Gastrocnemius medialis (tissue), 4 donors: ENCODE measurements around the gene SPTBN2. TPM values are rescaled to one million over a fixed set of nuclear protein-coding genes. Genes with fewer than 3 reads are reported as not detected.

Experiments
- ATAC-seq, 2 donors: fragments of 150-250 bp; one replicate each; pipeline ENCODE4 v1.9.1; 2016
- DNase-seq, 2 donors: peaks; one replicate each; pipeline ENCODE4 v3.0.0-alpha.2; 2019
- H3K27ac ChIP-seq, 4 donors: fragments of 200-600 bp; sonication (generic); 1 replicate in 1 of 4; 2 replicates in 3 of 4; pipeline ENCODE4 v1.5.1; 2016 to 2018; ENCODE audit warnings: mild to moderate bottlenecking in 2 of 4, moderate library complexity in 1 of 4
- H3K27me3 ChIP-seq, 3 donors: fragments of 200-600 bp; sonication (generic) in 2 of 3; 1 replicate in 1 of 3; 2 replicates in 2 of 3; pipeline versions ENCODE4 v1.5.1 to v1.6.0; 2016 to 2019; ENCODE audit warnings: mild to moderate bottlenecking in 1 of 3, moderate library complexity in 1 of 3
- H3K36me3 ChIP-seq, 2 donors: fragments of 200-600 bp; sonication (generic) in 1 of 2; one replicate each; pipeline ENCODE4 v1.5.1; 2017 to 2018
- H3K4me1 ChIP-seq, 2 donors: fragments of 200-600 bp; sonication (generic) in 1 of 2; one replicate each; pipeline ENCODE4 v1.5.1; 2016 to 2017; ENCODE audit warnings: mild to moderate bottlenecking in 2 of 2
- H3K4me3 ChIP-seq, 4 donors: fragments of 200-600 bp; sonication (generic) in 3 of 4; 1 replicate in 1 of 4; 2 replicates in 3 of 4; pipeline ENCODE4 v1.5.1; 2016 to 2019; ENCODE audit warnings: mild to moderate bottlenecking in 2 of 4
- H3K9me3 ChIP-seq, 3 donors: fragments of 200-600 bp; sonication (generic) in 2 of 3; 1 replicate in 1 of 3; 2 replicates in 2 of 3; pipeline ENCODE4 v1.5.1; 2016 to 2019
- POLR2A ChIP-seq, 2 donors: fragments of 450-650 bp; IDR thresholded peaks; one replicate each; pipeline ENCODE4 v1.6.1; 2017; ENCODE audit warnings: antibody characterized with exemption in 2 of 2, mild to moderate bottlenecking in 2 of 2, moderate library complexity in 2 of 2
- in situ Hi-C, 4 donors: fragments of 200-750 bp; cut with MboI; loops; one replicate each; pipeline versions ENCODE4 v1.15.0 to v1.8.0; 2017; ENCODE audit warnings: low sequenced_read_pairs in 4 of 4
- intact Hi-C: fragments of 100-400 bp; cut with DNase I; formaldehyde crosslinking; loops from one replicate; pipeline ENCODE4 v1.15.1; 2023; ENCODE audit warnings: low total_unique reads
- total RNA-seq, 4 donors: library from RNA; depleted of rRNA; stranded (reverse); fragments of >200 nt; gene quantifications; one replicate each; pipeline versions ENCODE4 v1.1.0 to v1.2.3, GENCODE V29; 2016
- TF ChIP-seq, protein P1 (sequence below), 5 experiments: fragments of 450-650 bp in 3 of 5; fragments of 200-600 bp in 2 of 5; sonication (generic) in 2 of 5; IDR thresholded peaks in 4 of 5; conservative IDR thresholded peaks in 1 of 5; 1 replicate in 4 of 5; 2 replicates in 1 of 5; pipeline ENCODE4 v1.5.1; 2016 to 2019; ENCODE audit warnings: antibody characterized with exemption in 5 of 5, mild to moderate bottlenecking in 3 of 5, moderate library complexity in 3 of 5

The SPTBN2 gene
- total RNA-seq, 4 donors from 2014 or later, result 0.40 to 1.5 (median 1.0) TPM

DNA sequence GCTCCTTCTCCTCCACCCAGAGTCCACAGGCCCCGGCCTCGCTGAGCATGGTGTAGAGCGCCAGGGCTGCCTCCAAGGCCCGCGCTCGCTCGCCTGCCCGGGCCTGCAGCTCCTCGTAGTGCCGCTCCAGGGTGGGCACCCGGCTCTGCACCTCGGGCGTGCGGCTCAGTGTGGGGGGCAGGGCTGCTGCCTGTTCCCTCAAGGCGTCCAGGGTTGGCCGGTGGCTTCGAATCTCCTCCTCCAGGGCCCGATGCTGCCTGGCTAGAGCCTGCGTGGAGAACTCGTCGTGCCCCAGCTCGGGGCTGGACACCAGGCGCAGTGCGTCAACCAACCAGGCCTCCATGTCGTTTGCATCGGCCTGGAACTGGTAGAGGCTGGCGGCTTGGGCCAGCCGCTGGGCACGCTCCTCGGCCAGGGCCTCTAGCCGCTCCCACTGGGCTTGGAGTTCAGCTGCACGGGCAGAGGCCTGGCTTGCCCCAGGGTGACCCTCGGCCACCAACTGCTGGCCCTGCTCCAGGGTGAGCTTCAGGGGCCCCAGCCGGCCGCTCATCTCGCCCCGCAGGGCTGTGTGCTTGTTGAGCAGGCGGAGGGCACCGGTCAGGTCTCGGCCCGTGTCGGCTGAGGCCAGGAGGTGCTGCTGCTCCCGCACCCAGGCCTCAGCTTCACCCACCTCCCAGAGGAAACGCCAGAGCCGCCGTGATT lies 24.2 kb downstream of the SPTBN2 start:
- no peak for ATAC-seq
- TF ChIP-seq POLR2A (IDR thresholded peaks at IDR 0.05), result no peak
- TF ChIP-seq, protein P1, sequence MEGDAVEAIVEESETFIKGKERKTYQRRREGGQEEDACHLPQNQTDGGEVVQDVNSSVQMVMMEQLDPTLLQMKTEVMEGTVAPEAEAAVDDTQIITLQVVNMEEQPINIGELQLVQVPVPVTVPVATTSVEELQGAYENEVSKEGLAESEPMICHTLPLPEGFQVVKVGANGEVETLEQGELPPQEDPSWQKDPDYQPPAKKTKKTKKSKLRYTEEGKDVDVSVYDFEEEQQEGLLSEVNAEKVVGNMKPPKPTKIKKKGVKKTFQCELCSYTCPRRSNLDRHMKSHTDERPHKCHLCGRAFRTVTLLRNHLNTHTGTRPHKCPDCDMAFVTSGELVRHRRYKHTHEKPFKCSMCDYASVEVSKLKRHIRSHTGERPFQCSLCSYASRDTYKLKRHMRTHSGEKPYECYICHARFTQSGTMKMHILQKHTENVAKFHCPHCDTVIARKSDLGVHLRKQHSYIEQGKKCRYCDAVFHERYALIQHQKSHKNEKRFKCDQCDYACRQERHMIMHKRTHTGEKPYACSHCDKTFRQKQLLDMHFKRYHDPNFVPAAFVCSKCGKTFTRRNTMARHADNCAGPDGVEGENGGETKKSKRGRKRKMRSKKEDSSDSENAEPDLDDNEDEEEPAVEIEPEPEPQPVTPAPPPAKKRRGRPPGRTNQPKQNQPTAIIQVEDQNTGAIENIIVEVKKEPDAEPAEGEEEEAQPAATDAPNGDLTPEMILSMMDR (IDR thresholded peaks at IDR 0.05 in 4 of 5, conservative IDR thresholded peaks at IDR 0.05 in 1 of 5), result no peak
- no peaks in the 10 kb centered on the region for H3K27me3 ChIP-seq
- no peak overlapping the region for H3K4me3 ChIP-seq
- no peak overlapping the region for H3K27ac ChIP-seq
- H3K9me3 ChIP-seq, result no peaks in the 10 kb centered on the region
- DNase-seq, result no peak
- in situ Hi-C loops (no loop called here), intact Hi-C loops (no loop called here)
- H3K4me1 ChIP-seq, result no peaks in the 10 kb centered on the region
- H3K36me3 ChIP-seq, result no peaks in the 10 kb centered on the region

DNA sequence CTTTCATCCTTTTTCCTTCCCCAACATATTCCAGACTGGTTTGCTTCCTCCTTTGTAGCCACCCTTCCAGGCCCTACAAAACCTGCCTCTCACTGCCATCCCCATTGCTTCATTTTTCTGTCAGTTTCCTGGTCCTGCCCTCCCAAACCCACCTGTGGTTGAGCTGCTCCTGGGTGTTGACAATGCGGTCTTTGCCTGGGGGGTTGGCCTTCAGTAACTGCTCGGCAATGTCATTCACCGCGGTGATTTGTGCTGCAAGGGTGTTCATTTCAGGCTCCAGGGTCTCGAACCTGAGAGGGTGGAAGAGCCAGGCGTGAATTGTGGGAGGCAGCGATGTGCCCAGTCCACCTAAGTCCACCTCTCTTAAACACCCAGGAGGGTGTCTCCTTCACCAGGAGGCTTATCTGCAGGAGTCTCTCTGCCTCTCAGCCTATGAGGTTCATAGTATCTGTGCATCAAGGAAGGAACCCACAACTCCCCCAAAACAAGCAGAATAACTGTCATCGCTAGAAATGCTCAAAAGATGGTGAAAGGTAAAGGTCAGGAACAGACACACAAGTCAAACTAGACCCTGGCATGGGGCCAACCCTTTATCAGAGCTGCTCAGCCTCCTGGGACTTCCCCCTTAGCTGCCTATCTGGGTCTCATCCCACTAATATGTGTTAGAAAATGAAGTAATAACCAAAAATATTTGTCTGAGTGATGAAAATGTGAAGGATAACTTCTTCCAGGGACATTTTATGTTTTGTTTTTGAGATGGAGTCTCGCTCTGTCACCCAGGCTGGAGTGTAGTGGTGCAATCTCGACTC lies 27.4 kb downstream of the SPTBN2 start:
- Histone ChIP-seq H3K4me3 (no peak overlapping the region), H3K27me3 (no peaks in the 10 kb centered on the region), H3K36me3 (no peaks in the 10 kb centered on the region), H3K27ac (no peak overlapping the region), H3K4me1 (no peaks in the 10 kb centered on the region), H3K9me3 (no peaks in the 10 kb centered on the region)
- in situ Hi-C loops, result no loop called here
- TF ChIP-seq, protein P1 (IDR thresholded peaks at IDR 0.05 in 4 of 5, conservative IDR thresholded peaks at IDR 0.05 in 1 of 5), result no peak
- no peak for TF ChIP-seq POLR2A (IDR thresholded peaks at IDR 0.05)
- no peak for DNase-seq
- ATAC-seq, result no peak
- intact Hi-C loops, result no loop called here

DNA sequence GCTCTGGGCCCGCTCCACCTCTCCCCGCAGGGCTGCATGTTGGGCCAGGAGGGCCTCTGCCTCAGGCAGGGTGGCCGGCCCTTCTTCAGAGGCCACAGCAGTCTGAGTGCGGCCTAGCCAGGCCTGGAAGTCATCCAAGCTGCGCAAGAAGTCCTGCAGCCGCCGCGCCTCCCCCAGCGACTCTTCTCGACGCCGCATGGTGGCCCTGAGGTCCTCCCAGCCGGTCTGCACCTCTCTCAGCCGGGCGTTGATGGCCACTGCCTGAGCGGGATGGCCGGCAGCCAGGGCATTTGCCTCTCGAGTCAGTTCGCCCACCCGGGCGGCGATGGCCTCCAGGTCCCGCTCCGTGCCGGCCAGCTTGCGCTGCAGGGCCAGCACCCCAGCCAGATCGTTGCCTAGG lies 28.3 kb downstream of the SPTBN2 start:
- ATAC-seq (no peak), DNase-seq (no peak)
- H3K9me3 ChIP-seq, result no peaks in the 10 kb centered on the region
- intact Hi-C loops (no loop called here), in situ Hi-C loops (no loop called here)
- H3K4me1 ChIP-seq, result no peaks in the 10 kb centered on the region
- no peaks in the 10 kb centered on the region for H3K36me3 ChIP-seq
- no peak overlapping the region for H3K27ac ChIP-seq
- TF ChIP-seq, protein P1 (IDR thresholded peaks at IDR 0.05 in 4 of 5, conservative IDR thresholded peaks at IDR 0.05 in 1 of 5), result no peak
- no peak for TF ChIP-seq POLR2A (IDR thresholded peaks at IDR 0.05)
- no peaks in the 10 kb centered on the region for H3K27me3 ChIP-seq
- no peak overlapping the region for H3K4me3 ChIP-seq

DNA sequence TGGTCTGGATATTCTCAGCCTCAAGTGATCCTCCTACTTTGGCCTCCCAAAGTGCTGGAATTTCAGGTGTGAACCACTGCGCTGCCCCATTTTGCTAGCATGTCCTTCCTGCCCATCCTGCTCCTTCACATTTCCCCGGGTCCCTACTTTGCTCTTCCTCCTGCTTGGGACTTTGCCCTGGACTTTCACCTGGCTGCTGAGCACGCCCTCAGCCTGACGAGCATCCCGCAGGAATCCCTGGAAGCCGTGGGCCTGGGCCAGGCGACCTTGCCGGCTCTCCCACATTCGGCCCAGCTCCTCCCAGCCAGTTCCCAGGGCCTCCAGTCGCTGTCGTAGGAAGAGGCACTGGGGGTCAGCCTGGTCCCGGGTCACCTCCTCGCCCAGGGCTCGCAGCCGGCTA lies 28.7 kb downstream of the SPTBN2 start:
- no peaks in the 10 kb centered on the region for H3K27me3 ChIP-seq
- ATAC-seq (no peak), DNase-seq (no peak)
- TF ChIP-seq, protein P1 (IDR thresholded peaks at IDR 0.05 in 4 of 5, conservative IDR thresholded peaks at IDR 0.05 in 1 of 5), result no peak
- TF ChIP-seq POLR2A (IDR thresholded peaks at IDR 0.05), result no peak
- no peak overlapping the region for H3K27ac ChIP-seq
- intact Hi-C loops, result no loop called here
- in situ Hi-C loops, result no loop called here
- H3K36me3 ChIP-seq, result no peaks in the 10 kb centered on the region
- no peaks in the 10 kb centered on the region for H3K4me1 ChIP-seq
- no peak overlapping the region for H3K4me3 ChIP-seq
- no peaks in the 10 kb centered on the region for H3K9me3 ChIP-seq
